ENCODE measurements around the gene SEMA4A. TPM values are rescaled to one million over a fixed set of nuclear protein-coding genes. Genes with fewer than 3 reads are reported as not detected.

SEMA4A gene
- total and polyA plus RNA-seq, 4 donors: 1.1 to 3.5 (median 1.7) TPM

- TF ChIP-seq, protein P1, sequence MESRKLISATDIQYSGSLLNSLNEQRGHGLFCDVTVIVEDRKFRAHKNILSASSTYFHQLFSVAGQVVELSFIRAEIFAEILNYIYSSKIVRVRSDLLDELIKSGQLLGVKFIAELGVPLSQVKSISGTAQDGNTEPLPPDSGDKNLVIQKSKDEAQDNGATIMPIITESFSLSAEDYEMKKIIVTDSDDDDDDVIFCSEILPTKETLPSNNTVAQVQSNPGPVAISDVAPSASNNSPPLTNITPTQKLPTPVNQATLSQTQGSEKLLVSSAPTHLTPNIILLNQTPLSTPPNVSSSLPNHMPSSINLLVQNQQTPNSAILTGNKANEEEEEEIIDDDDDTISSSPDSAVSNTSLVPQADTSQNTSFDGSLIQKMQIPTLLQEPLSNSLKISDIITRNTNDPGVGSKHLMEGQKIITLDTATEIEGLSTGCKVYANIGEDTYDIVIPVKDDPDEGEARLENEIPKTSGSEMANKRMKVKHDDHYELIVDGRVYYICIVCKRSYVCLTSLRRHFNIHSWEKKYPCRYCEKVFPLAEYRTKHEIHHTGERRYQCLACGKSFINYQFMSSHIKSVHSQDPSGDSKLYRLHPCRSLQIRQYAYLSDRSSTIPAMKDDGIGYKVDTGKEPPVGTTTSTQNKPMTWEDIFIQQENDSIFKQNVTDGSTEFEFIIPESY (IDR thresholded peaks at IDR 0.05): no peak
- no peak for TF ChIP-seq MAX (IDR thresholded peaks at IDR 0.05)
Observed at GRCh38 chr1:156128654-156129597, 24.5 kb upstream of the SEMA4A start (continued).

DNA sequence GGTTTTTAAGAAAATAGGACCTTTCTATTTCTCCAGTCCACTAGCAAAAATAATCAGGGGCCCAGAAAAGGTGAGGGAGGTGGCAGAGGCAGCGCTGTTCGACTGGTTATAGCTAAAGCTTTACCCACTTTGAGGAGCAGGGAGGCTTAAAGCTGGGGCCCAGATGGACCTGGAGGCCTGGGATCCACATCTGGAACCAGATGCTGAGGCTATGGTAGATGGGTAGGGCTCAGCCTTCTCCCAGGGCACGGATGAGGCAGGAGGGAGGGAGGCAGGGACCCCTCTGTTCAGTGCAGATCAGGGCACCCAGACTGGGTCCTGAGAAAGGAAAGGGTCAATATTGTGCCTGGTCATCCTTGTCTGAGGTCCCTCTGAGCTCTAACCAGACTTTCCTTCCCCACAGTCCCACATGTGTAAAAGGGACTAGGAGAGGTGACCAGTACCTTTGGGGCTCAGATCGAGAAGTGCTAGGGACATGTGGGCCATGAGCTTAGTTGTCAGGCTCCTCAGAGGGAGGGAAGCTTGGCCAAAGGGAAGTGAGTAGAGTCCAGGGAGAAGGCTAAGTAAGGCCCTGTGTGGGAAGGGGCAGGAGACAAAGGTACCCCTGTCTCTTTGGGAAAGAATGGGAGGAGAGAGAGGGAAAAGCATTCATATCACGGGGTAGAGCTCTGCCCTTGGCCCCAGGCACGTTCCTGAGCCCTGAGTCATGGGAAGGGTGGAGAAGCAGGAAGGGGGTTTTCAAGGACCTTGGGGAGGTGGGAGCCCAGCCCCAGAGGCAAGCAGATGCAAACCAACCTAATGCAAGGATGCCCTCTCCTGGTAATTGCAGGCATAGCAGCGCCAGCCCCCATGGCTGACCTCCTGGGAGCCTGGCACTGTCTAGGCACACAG lies 23.5 kb upstream of the SEMA4A start:
- Histone ChIP-seq H3K27me3 (ENCODE audit: control insufficient read depth in 4 of 4, insufficient read depth in 4 of 4, low read length in 3 of 4) (no peaks in the 10 kb centered on the region), H3K4me1 (ENCODE audit: control insufficient read depth in 4 of 4, insufficient read depth in 4 of 4, low read length in 3 of 4) (peaks cover 0 to 31% (median 20%) of the 10 kb centered on the region in 4 donors)

More for the DNA sequence above, 23.5 kb upstream of the SEMA4A start:
- H3K9ac ChIP-seq (ENCODE audit: low read depth in 1 of 2, low read length in 2 of 2): no peak overlapping the region
- peak overlapping the region; percentile 31 to 79 for H3K27ac ChIP-seq (ENCODE audit: low read depth in 1 of 2, low read length in 2 of 2)
- H3K9me3 ChIP-seq (ENCODE audit: control insufficient read depth in 4 of 4, low read length in 3 of 4): no peaks in the 10 kb centered on the region
- TF ChIP-seq FOXA1 (IDR thresholded peaks at IDR 0.05): no peak
- TF ChIP-seq RXRA (IDR thresholded peaks at IDR 0.05): peak in 1 of 2 donors; percentile 16
- no peak for TF ChIP-seq REST (IDR thresholded peaks at IDR 0.05)
- TF ChIP-seq RAD21 (IDR thresholded peaks at IDR 0.05): peak; percentile 96 to 97
- TF ChIP-seq NR2F2 (IDR thresholded peaks at IDR 0.05): peak; percentile 39
- TF ChIP-seq, protein P2, sequence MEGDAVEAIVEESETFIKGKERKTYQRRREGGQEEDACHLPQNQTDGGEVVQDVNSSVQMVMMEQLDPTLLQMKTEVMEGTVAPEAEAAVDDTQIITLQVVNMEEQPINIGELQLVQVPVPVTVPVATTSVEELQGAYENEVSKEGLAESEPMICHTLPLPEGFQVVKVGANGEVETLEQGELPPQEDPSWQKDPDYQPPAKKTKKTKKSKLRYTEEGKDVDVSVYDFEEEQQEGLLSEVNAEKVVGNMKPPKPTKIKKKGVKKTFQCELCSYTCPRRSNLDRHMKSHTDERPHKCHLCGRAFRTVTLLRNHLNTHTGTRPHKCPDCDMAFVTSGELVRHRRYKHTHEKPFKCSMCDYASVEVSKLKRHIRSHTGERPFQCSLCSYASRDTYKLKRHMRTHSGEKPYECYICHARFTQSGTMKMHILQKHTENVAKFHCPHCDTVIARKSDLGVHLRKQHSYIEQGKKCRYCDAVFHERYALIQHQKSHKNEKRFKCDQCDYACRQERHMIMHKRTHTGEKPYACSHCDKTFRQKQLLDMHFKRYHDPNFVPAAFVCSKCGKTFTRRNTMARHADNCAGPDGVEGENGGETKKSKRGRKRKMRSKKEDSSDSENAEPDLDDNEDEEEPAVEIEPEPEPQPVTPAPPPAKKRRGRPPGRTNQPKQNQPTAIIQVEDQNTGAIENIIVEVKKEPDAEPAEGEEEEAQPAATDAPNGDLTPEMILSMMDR (IDR thresholded peaks at IDR 0.05; ENCODE audit: low read depth, low read length, missing input control): peak; percentile 98
- peak; percentile 53 to 66 for TF ChIP-seq JUND (IDR thresholded peaks at IDR 0.05)
- TF ChIP-seq HNF4G (IDR thresholded peaks at IDR 0.05): no peak
- no peak for TF ChIP-seq YY1 (IDR thresholded peaks at IDR 0.05)
- TF ChIP-seq EGR1 (IDR thresholded peaks at IDR 0.05; ENCODE audit: low read depth in 2 of 2): no peak
- peaks cover 8 to 25% (median 12%) of the 10 kb centered on the region in 4 donors for H3K36me3 ChIP-seq (ENCODE audit: control insufficient read depth in 4 of 4, insufficient read depth in 3 of 4, low read depth in 1 of 4, low read length in 3 of 4)
- peak; percentile 85 for DNase-seq (ENCODE audit: low spot score)
- 51% methylated on average over 7 of the region's 7 CpGs for WGBS
- H3K4me3 ChIP-seq (ENCODE audit: low read depth in 1 of 3, low read length in 3 of 3): no peak overlapping the region
